ENCODE data around the gene CPXM1.

The CPXM1 gene

GRCh38 chr20:2801286-2801728 lies 880 bp upstream of the CPXM1 start:
- Histone ChIP-seq H3K27me3 (replicated peaks in 2 of 5; ENCODE audit: control insufficient read depth in 4 of 5, insufficient read depth in 5 of 5, low read length in 4 of 5) (peaks cover 0 to 20% (median 10%) of the 10 kb centered on the region in 5 experiments), H3K4me3 (ENCODE audit: control insufficient read depth in 1 of 7, extremely low read depth in 1 of 7, insufficient read depth in 4 of 7, low read depth in 2 of 7, low read length in 6 of 7) (peak overlapping the region; percentile 60 to 95 (median 85)), H3K27ac (ENCODE audit: insufficient read depth in 1 of 2, low read depth in 1 of 2, low read length in 2 of 2, poor library complexity in 1 of 2, severe bottlenecking in 2 of 2) (peak overlapping the region; percentile 79 to 88), H3K4me1 (ENCODE audit: control extremely low read depth in 1 of 4, control insufficient read depth in 4 of 4, insufficient read depth in 4 of 4, low read length in 3 of 4) (peaks cover 0 to 54% (median 41%) of the 10 kb centered on the region in 4 experiments), H3K9me3 (ENCODE audit: control extremely low read depth in 1 of 5, control insufficient read depth in 4 of 5, insufficient read depth in 2 of 5, low read depth in 1 of 5, low read length in 4 of 5) (no peaks in the 10 kb centered on the region), H3K36me3 (ENCODE audit: control insufficient read depth in 4 of 4, insufficient read depth in 4 of 4, low read length in 3 of 4) (peaks cover 5 to 26% (median 21%) of the 10 kb centered on the region in 4 experiments)
- ChIA-PET POLR2A (interaction anchor here (0.7 to 2.5 kb wide), 10 partner anchors 9 to 107 kb away, joined by 3 to 9 read pairs (median 4); partner anchors contain the start of genes C20orf141, PCED1A and VPS16), CTCF (interaction anchor here (1.0 to 1.4 kb wide), 6 partner anchors 11 to 92 kb away, joined by 3 to 9 read pairs (median 3); partner anchors contain the start of gene C20orf141)
- WGBS (ENCODE audit: insufficient coverage) = 1% methylated on average over 13 of the region's 13 CpGs
- DNase-seq = peak in 1 of 3 donors; percentile 72

GRCh38 chr20:2799688-2800520 lies 523 bp downstream of the CPXM1 start:
- Histone ChIP-seq H3K36me3 (ENCODE audit: control insufficient read depth in 4 of 4, insufficient read depth in 4 of 4, low read length in 3 of 4) (peaks cover 5 to 40% (median 32%) of the 10 kb centered on the region in 4 experiments), H3K4me1 (ENCODE audit: control extremely low read depth in 1 of 4, control insufficient read depth in 4 of 4, insufficient read depth in 4 of 4, low read length in 3 of 4) (peaks cover 0 to 50% (median 39%) of the 10 kb centered on the region in 4 experiments), H3K9me3 (ENCODE audit: control extremely low read depth in 1 of 5, control insufficient read depth in 4 of 5, insufficient read depth in 2 of 5, low read depth in 1 of 5, low read length in 4 of 5) (no peaks in the 10 kb centered on the region), H3K27me3 (replicated peaks in 2 of 5; ENCODE audit: control insufficient read depth in 4 of 5, insufficient read depth in 5 of 5, low read length in 4 of 5) (peaks cover 0 to 6% (median 2%) of the 10 kb centered on the region in 5 experiments), H3K27ac (ENCODE audit: insufficient read depth in 1 of 2, low read depth in 1 of 2, low read length in 2 of 2, poor library complexity in 1 of 2, severe bottlenecking in 2 of 2) (peak overlapping the region in 1 of 2 experiments; percentile 49), H3K4me3 (ENCODE audit: control insufficient read depth in 1 of 7, extremely low read depth in 1 of 7, insufficient read depth in 4 of 7, low read depth in 2 of 7, low read length in 6 of 7) (peak overlapping the region; percentile 60 to 95 (median 86))
- 5% methylated on average over 36 of the region's 61 CpGs for WGBS (ENCODE audit: insufficient coverage)
- POLR2A ChIA-PET = interaction anchor here (0.6 to 2.5 kb wide), 6 partner anchors 8 to 1953 kb away, joined by 3 to 9 read pairs (median 5); no protein-coding TSS in a partner anchor
- CTCF ChIA-PET = interaction anchor here (0.8 to 2.8 kb wide), 9 partner anchors 11 to 91 kb away, joined by 3 to 14 read pairs (median 3); partner anchors contain the start of gene C20orf141
- peak in 2 of 3 donors; percentile 27 to 44 for DNase-seq

GRCh38 chr20:2799271-2799670 lies 1.2 kb downstream of the CPXM1 start:
- peak overlapping the region in 1 of 2 experiments; percentile 49 for H3K27ac ChIP-seq (ENCODE audit: insufficient read depth in 1 of 2, low read depth in 1 of 2, low read length in 2 of 2, poor library complexity in 1 of 2, severe bottlenecking in 2 of 2)
- H3K9me3 ChIP-seq (ENCODE audit: control extremely low read depth in 1 of 5, control insufficient read depth in 4 of 5, insufficient read depth in 2 of 5, low read depth in 1 of 5, low read length in 4 of 5) = no peaks in the 10 kb centered on the region
- peaks cover 0 to 44% (median 38%) of the 10 kb centered on the region in 4 experiments for H3K4me1 ChIP-seq (ENCODE audit: control extremely low read depth in 1 of 4, control insufficient read depth in 4 of 4, insufficient read depth in 4 of 4, low read length in 3 of 4)
- H3K4me3 ChIP-seq (ENCODE audit: control insufficient read depth in 1 of 7, extremely low read depth in 1 of 7, insufficient read depth in 4 of 7, low read depth in 2 of 7, low read length in 6 of 7) = peak overlapping the region in 6 of 7 experiments; percentile 83 to 95 (median 90)
- peak in 2 of 3 donors; percentile 37 to 50 for DNase-seq
- H3K36me3 ChIP-seq (ENCODE audit: control insufficient read depth in 4 of 4, insufficient read depth in 4 of 4, low read length in 3 of 4) = peaks cover 5 to 46% (median 39%) of the 10 kb centered on the region in 4 experiments
- CTCF ChIA-PET = interaction anchor here (0.8 to 2.8 kb wide), 5 partner anchors 11 to 60 kb away, joined by 3 to 14 read pairs (median 5); no protein-coding TSS in a partner anchor
- 40% methylated on average over 9 of the region's 9 CpGs for WGBS (ENCODE audit: insufficient coverage)
- H3K27me3 ChIP-seq (replicated peaks in 2 of 5; ENCODE audit: control insufficient read depth in 4 of 5, insufficient read depth in 5 of 5, low read length in 4 of 5) = peaks cover 0 to 3% (median 0%) of the 10 kb centered on the region in 5 experiments
- POLR2A ChIA-PET = interaction anchor here (0.6 to 2.5 kb wide), 3 partner anchors 53 to 110 kb away, joined by 4 to 6 read pairs (median 6); no protein-coding TSS in a partner anchor

- DNase-seq = peak in 1 of 3 donors; percentile 26
- POLR2A ChIA-PET = interaction anchor here (0.6 to 2.5 kb wide), 3 partner anchors 53 to 110 kb away, joined by 4 to 6 read pairs (median 6); no protein-coding TSS in a partner anchor
- no peak overlapping the region for H3K27ac ChIP-seq (ENCODE audit: insufficient read depth in 1 of 2, low read depth in 1 of 2, low read length in 2 of 2, poor library complexity in 1 of 2, severe bottlenecking in 2 of 2)
- no peaks in the 10 kb centered on the region for H3K27me3 ChIP-seq (replicated peaks in 2 of 5; ENCODE audit: control insufficient read depth in 4 of 5, insufficient read depth in 5 of 5, low read length in 4 of 5)
- H3K36me3 ChIP-seq (ENCODE audit: control insufficient read depth in 4 of 4, insufficient read depth in 4 of 4, low read length in 3 of 4) = peaks cover 5 to 51% (median 42%) of the 10 kb centered on the region in 4 experiments
- 91% methylated on average over 2 of the region's 6 CpGs for WGBS (ENCODE audit: insufficient coverage)
- H3K4me3 ChIP-seq (ENCODE audit: control insufficient read depth in 1 of 7, extremely low read depth in 1 of 7, insufficient read depth in 4 of 7, low read depth in 2 of 7, low read length in 6 of 7) = peak overlapping the region in 5 of 7 experiments; percentile 4 to 95 (median 93)
- CTCF ChIA-PET = interaction anchor here (0.9 to 2.8 kb wide), 3 partner anchors 10 to 57 kb away, joined by 4 to 14 read pairs (median 7); no protein-coding TSS in a partner anchor
- H3K4me1 ChIP-seq (ENCODE audit: control extremely low read depth in 1 of 4, control insufficient read depth in 4 of 4, insufficient read depth in 4 of 4, low read length in 3 of 4) = peaks cover 0 to 43% (median 38%) of the 10 kb centered on the region in 4 experiments
- H3K9me3 ChIP-seq (ENCODE audit: control extremely low read depth in 1 of 5, control insufficient read depth in 4 of 5, insufficient read depth in 2 of 5, low read depth in 1 of 5, low read length in 4 of 5) = no peaks in the 10 kb centered on the region
Observed at GRCh38 chr20:2798814-2799213, 1.6 kb downstream of the CPXM1 start.

- Histone ChIP-seq H3K36me3 (ENCODE audit: control insufficient read depth in 4 of 4, insufficient read depth in 4 of 4, low read length in 3 of 4) (peaks cover 5 to 56% (median 44%) of the 10 kb centered on the region in 4 experiments), H3K4me3 (ENCODE audit: control insufficient read depth in 1 of 7, extremely low read depth in 1 of 7, insufficient read depth in 4 of 7, low read depth in 2 of 7, low read length in 6 of 7) (peak overlapping the region in 1 of 7 experiments; percentile 93), H3K4me1 (ENCODE audit: control extremely low read depth in 1 of 4, control insufficient read depth in 4 of 4, insufficient read depth in 4 of 4, low read length in 3 of 4) (peaks cover 0 to 43% (median 38%) of the 10 kb centered on the region in 4 experiments), H3K27ac (ENCODE audit: insufficient read depth in 1 of 2, low read depth in 1 of 2, low read length in 2 of 2, poor library complexity in 1 of 2, severe bottlenecking in 2 of 2) (no peak overlapping the region), H3K27me3 (replicated peaks in 2 of 5; ENCODE audit: control insufficient read depth in 4 of 5, insufficient read depth in 5 of 5, low read length in 4 of 5) (no peaks in the 10 kb centered on the region), H3K9me3 (ENCODE audit: control extremely low read depth in 1 of 5, control insufficient read depth in 4 of 5, insufficient read depth in 2 of 5, low read depth in 1 of 5, low read length in 4 of 5) (no peaks in the 10 kb centered on the region)
- POLR2A ChIA-PET = interaction anchor here (0.6 to 1.8 kb wide), 2 partner anchors 54 to 109 kb away, joined by 4 to 6 read pairs; no protein-coding TSS in a partner anchor
- DNase-seq = no peak
- CTCF ChIA-PET = interaction anchor here (1.5 to 2.8 kb wide), 3 partner anchors 10 to 53 kb away, joined by 5 to 14 read pairs (median 7); no protein-coding TSS in a partner anchor
- 86% methylated on average over 19 of the region's 19 CpGs for WGBS (ENCODE audit: insufficient coverage)
Observed at GRCh38 chr20:2798095-2798805, 2.2 kb downstream of the CPXM1 start.

Data from common myeloid progenitor, CD34-positive (primary cell).